Body of pancreas (tissue), 4 donors: ENCODE results near the gene LRRIQ1.

ENCODE experiments used
- POLR2A ChIP-seq, 3 donors: fragments of 450-650 bp; IDR thresholded peaks; one replicate each; pipeline ENCODE4 v1.6.1; 2016; ENCODE audit warnings: antibody characterized with exemption in 3 of 3, mild to moderate bottlenecking in 2 of 3
- TF ChIP-seq, protein P1 (sequence below), 7 experiments: fragments of 450-650 bp in 4 of 7; fragments of 200-600 bp in 3 of 7; sonication (generic) in 3 of 7; IDR thresholded peaks; one replicate each; pipeline ENCODE4 v1.5.1; 2016 to 2019; ENCODE audit warnings: antibody characterized with exemption in 7 of 7

DNA sequence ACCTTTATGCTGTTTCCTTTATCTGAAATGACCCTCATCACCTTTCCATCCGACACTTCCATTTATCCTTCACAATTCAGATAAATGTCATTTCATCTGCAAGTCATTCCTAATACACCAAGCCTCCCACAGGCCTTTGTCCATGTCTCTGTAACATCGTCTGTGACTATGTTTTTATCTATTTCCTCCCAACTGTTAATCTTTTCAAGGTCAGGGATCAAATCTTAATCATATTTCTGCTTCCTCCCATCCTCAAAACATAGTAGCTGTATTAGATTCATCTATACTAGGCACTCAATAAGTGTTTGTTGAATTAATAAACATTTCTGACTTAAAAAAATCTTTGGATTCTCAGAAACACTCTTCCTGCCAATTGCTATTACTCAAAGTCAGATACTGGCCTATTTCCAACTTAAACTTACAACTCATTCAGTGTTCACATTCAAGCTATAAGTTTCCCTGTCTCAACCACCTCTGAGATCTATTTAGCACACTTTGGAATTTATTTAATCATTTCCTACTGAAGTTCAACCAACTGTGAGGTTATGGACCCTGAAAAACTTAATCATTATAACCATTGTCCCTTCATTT lies 143.6 kb downstream of the LRRIQ1 start:
- TF ChIP-seq, protein P1, sequence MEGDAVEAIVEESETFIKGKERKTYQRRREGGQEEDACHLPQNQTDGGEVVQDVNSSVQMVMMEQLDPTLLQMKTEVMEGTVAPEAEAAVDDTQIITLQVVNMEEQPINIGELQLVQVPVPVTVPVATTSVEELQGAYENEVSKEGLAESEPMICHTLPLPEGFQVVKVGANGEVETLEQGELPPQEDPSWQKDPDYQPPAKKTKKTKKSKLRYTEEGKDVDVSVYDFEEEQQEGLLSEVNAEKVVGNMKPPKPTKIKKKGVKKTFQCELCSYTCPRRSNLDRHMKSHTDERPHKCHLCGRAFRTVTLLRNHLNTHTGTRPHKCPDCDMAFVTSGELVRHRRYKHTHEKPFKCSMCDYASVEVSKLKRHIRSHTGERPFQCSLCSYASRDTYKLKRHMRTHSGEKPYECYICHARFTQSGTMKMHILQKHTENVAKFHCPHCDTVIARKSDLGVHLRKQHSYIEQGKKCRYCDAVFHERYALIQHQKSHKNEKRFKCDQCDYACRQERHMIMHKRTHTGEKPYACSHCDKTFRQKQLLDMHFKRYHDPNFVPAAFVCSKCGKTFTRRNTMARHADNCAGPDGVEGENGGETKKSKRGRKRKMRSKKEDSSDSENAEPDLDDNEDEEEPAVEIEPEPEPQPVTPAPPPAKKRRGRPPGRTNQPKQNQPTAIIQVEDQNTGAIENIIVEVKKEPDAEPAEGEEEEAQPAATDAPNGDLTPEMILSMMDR (IDR thresholded peaks at IDR 0.05), result no peak
- no peak for TF ChIP-seq POLR2A (IDR thresholded peaks at IDR 0.05)
